Chondrocyte (in vitro differentiated cells): ENCODE data around the gene OR3A3. TPM values are rescaled to one million over a fixed set of nuclear protein-coding genes. Genes with fewer than 3 reads are reported as not detected.
"Not testable (repeated sequence)": the region's sequence is repeated elsewhere in the genome, so short reads cannot be mapped to it uniquely, and the experiment has no call there.

Experiments used
- DNase-seq: peaks from one replicate; pipeline ENCODE4 v3.0.0; 2021; ENCODE audit warnings: mixed read lengths, low spot score
- H3K27ac Mint-ChIP-seq: one replicate; pipeline ENCODE4 v1.8.0; 2021; ENCODE audit warnings: mild to moderate bottlenecking, moderate library complexity, mixed read lengths; ENCODE audit not compliant: unreplicated experiment
- H3K27me3 Mint-ChIP-seq: 2 replicates; pipeline ENCODE4 v1.8.0; 2021; ENCODE audit warnings: low read depth, mixed read lengths
- H3K36me3 Mint-ChIP-seq: 2 replicates; pipeline ENCODE4 v1.8.0; 2021; ENCODE audit warnings: low read depth, mixed read lengths
- H3K4me1 Mint-ChIP-seq: 2 replicates; pipeline ENCODE4 v1.8.0; 2021; ENCODE audit warnings: low read depth, mild to moderate bottlenecking, mixed read lengths
- H3K4me3 Mint-ChIP-seq: one replicate; pipeline ENCODE4 v1.8.0; 2021; ENCODE audit warnings: mild to moderate bottlenecking, moderate library complexity, mixed read lengths; ENCODE audit not compliant: unreplicated experiment
- H3K9me3 Mint-ChIP-seq: 2 replicates; pipeline ENCODE4 v1.8.0; 2021; ENCODE audit warnings: low read depth, mixed read lengths
- CTCF ChIP-seq: fragments of 200-600 bp; sonication (generic); IDR thresholded peaks from 2 replicates; pipeline ENCODE4 v1.5.0; 2021; ENCODE audit warnings: antibody characterized with exemption, mild to moderate bottlenecking, moderate library complexity
- total RNA-seq: library from RNA; stranded (reverse); gene quantifications from 3 replicates; pipeline ENCODE4 v1.2.1, GENCODE V29; 2021

OR3A3 gene
- total RNA-seq, 1 donor from 2014 or later, result not detected

GRCh38 chr17:3389791-3390190 is 21.4 kb upstream of the OR3A3 start:
- Mint-ChIP-seq H3K4me3 (no peak overlapping the region), H3K36me3 (no peaks in the 10 kb centered on the region), H3K27ac (no peak overlapping the region), H3K4me1 (no peaks in the 10 kb centered on the region), H3K27me3 (no peaks in the 10 kb centered on the region), H3K9me3 (peaks cover 25% of the 10 kb centered on the region)
- no peak for TF ChIP-seq CTCF
- DNase-seq, result no peak

- not testable (repeated sequence) for H3K4me3 Mint-ChIP-seq, DNase-seq, H3K4me1 Mint-ChIP-seq, H3K27me3 Mint-ChIP-seq, H3K36me3 Mint-ChIP-seq, H3K9me3 Mint-ChIP-seq, H3K27ac Mint-ChIP-seq
Observed at GRCh38 chr17:3397801-3398200, 13.4 kb upstream of the OR3A3 start.

DNA sequence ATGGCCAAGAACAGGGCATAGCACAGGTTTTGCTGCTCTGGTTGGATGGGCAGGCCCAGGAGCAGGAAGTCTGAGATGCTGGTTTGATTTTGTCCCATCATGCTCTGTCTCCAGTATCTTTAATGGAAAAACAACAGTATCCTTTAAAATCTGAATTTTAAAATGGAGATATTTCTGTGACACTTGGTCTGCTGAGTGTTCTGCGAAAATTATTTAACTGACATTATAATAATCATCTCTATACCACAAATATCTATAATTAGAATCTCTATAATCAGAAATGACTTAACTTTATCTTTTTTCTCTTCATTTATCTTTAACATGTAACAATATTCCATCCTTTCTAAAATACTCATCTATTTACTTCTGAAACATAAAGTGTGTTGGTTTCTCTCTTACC is 12.9 kb upstream of the OR3A3 start, which contains the start of gene OR1E1:
Gene OR1E1, minus strand, starts transcription at position 101 of the 400 bp plus-strand sequence. Its CDS starts 0 bp downstream, at position 101.
- H3K4me1 Mint-ChIP-seq, result no peaks in the 10 kb centered on the region
- no peaks in the 10 kb centered on the region for H3K36me3 Mint-ChIP-seq
- H3K4me3 Mint-ChIP-seq, result no peak within 1 kb of the TSS
- no peak for DNase-seq
- no peaks in the 10 kb centered on the region for H3K27me3 Mint-ChIP-seq
- no peak within 1 kb of the TSS for H3K27ac Mint-ChIP-seq
- H3K9me3 Mint-ChIP-seq, result peaks cover 8% of the 10 kb centered on the region
- TF ChIP-seq CTCF, result no peak

- Mint-ChIP-seq H3K4me3 (no peak overlapping the region), H3K27me3 (no peaks in the 10 kb centered on the region), H3K27ac (no peak overlapping the region), H3K4me1 (no peaks in the 10 kb centered on the region), H3K9me3 (peaks cover 9% of the 10 kb centered on the region), H3K36me3 (no peaks in the 10 kb centered on the region)
- TF ChIP-seq CTCF, result no peak
- no peak for DNase-seq
Observed at GRCh38 chr17:3400055-3400454, 11.1 kb upstream of the OR3A3 start.

- Mint-ChIP-seq H3K27me3 (no peaks in the 10 kb centered on the region), H3K4me3 (no peak overlapping the region), H3K4me1 (no peaks in the 10 kb centered on the region), H3K27ac (no peak overlapping the region), H3K36me3 (no peaks in the 10 kb centered on the region), H3K9me3 (peaks cover 24% of the 10 kb centered on the region)
- TF ChIP-seq CTCF, result no peak
- DNase-seq, result no peak
Observed at GRCh38 chr17:3401786-3402185, 9.4 kb upstream of the OR3A3 start.

GRCh38 chr17:3403856-3404255 is 7.3 kb upstream of the OR3A3 start:
- H3K27me3 Mint-ChIP-seq, H3K36me3 Mint-ChIP-seq, H3K27ac Mint-ChIP-seq, H3K4me3 Mint-ChIP-seq, DNase-seq, H3K4me1 Mint-ChIP-seq: not testable (repeated sequence)
- peaks cover 34% of the 10 kb centered on the region for H3K9me3 Mint-ChIP-seq

GRCh38 chr17:3412216-3412615 is 1.0 kb downstream of the OR3A3 start:
- H3K9me3 Mint-ChIP-seq, result peaks cover 17% of the 10 kb centered on the region
- H3K4me1 Mint-ChIP-seq, H3K36me3 Mint-ChIP-seq, H3K27me3 Mint-ChIP-seq, DNase-seq, H3K4me3 Mint-ChIP-seq, H3K27ac Mint-ChIP-seq: not testable (repeated sequence)
